ENCODE data around the gene GSTP1.

The GSTP1 gene

GRCh38 chr11:67539550-67539949 is 44.1 kb upstream of the GSTP1 start:
- no peak for DNase-seq (ENCODE audit: extremely low read depth, insufficient read length)
- no peak for TF ChIP-seq CTCF (IDR thresholded peaks at IDR 0.05; ENCODE audit: insufficient read depth, low read length, poor library complexity, severe bottlenecking)
- Histone ChIP-seq H3K27me3 (replicated peaks; ENCODE audit: control insufficient read depth, insufficient read depth, low read length) (no peaks in the 10 kb centered on the region), H3K36me3 (ENCODE audit: control insufficient read depth, insufficient read depth, low read length) (no peaks in the 10 kb centered on the region), H3K4me3 (replicated peaks; ENCODE audit: low read depth, low read length) (no peak overlapping the region)

- no peaks in the 10 kb centered on the region for H3K27me3 ChIP-seq (replicated peaks; ENCODE audit: control insufficient read depth, insufficient read depth, low read length)
- no peaks in the 10 kb centered on the region for H3K36me3 ChIP-seq (ENCODE audit: control insufficient read depth, insufficient read depth, low read length)
- no peak overlapping the region for H3K4me3 ChIP-seq (replicated peaks; ENCODE audit: low read depth, low read length)
- TF ChIP-seq CTCF (IDR thresholded peaks at IDR 0.05; ENCODE audit: insufficient read depth, low read length, poor library complexity, severe bottlenecking) = no peak
- DNase-seq (ENCODE audit: extremely low read depth, insufficient read length) = no peak
These were observed 42.4 kb upstream of the GSTP1 start for GRCh38 chr11:67541198-67541597.

- Histone ChIP-seq H3K4me3 (replicated peaks; ENCODE audit: low read depth, low read length) (no peak overlapping the region), H3K27me3 (replicated peaks; ENCODE audit: control insufficient read depth, insufficient read depth, low read length) (peaks cover 1% of the 10 kb centered on the region; the same call in 1 of the 2 replicates), H3K36me3 (ENCODE audit: control insufficient read depth, insufficient read depth, low read length) (no peaks in the 10 kb centered on the region)
- DNase-seq (ENCODE audit: extremely low read depth, insufficient read length) = no peak
- no peak for TF ChIP-seq CTCF (IDR thresholded peaks at IDR 0.05; ENCODE audit: insufficient read depth, low read length, poor library complexity, severe bottlenecking)
These were observed 41.4 kb upstream of the GSTP1 start for GRCh38 chr11:67542169-67542568.

GRCh38 chr11:67542971-67543370 is 40.6 kb upstream of the GSTP1 start:
- Histone ChIP-seq H3K4me3 (replicated peaks; ENCODE audit: low read depth, low read length) (no peak overlapping the region), H3K27me3 (replicated peaks; ENCODE audit: control insufficient read depth, insufficient read depth, low read length) (peaks cover 1% of the 10 kb centered on the region; the same call in 1 of the 2 replicates), H3K36me3 (ENCODE audit: control insufficient read depth, insufficient read depth, low read length) (no peaks in the 10 kb centered on the region)
- no peak for TF ChIP-seq CTCF (IDR thresholded peaks at IDR 0.05; ENCODE audit: insufficient read depth, low read length, poor library complexity, severe bottlenecking)
- no peak for DNase-seq (ENCODE audit: extremely low read depth, insufficient read length)

- no peak for TF ChIP-seq CTCF (IDR thresholded peaks at IDR 0.05; ENCODE audit: insufficient read depth, low read length, poor library complexity, severe bottlenecking)
- peaks cover 1% of the 10 kb centered on the region; the same call in 1 of the 2 replicates for H3K27me3 ChIP-seq (replicated peaks; ENCODE audit: control insufficient read depth, insufficient read depth, low read length)
- DNase-seq (ENCODE audit: extremely low read depth, insufficient read length) = no peak
- no peaks in the 10 kb centered on the region for H3K36me3 ChIP-seq (ENCODE audit: control insufficient read depth, insufficient read depth, low read length)
- H3K4me3 ChIP-seq (replicated peaks; ENCODE audit: low read depth, low read length) = no peak overlapping the region
These were observed 40.0 kb upstream of the GSTP1 start for GRCh38 chr11:67543585-67543984.

GRCh38 chr11:67544616-67545242 is 38.9 kb upstream of the GSTP1 start:
- no peak for TF ChIP-seq CTCF (IDR thresholded peaks at IDR 0.05; ENCODE audit: insufficient read depth, low read length, poor library complexity, severe bottlenecking)
- Histone ChIP-seq H3K36me3 (ENCODE audit: control insufficient read depth, insufficient read depth, low read length) (no peaks in the 10 kb centered on the region), H3K27me3 (replicated peaks; ENCODE audit: control insufficient read depth, insufficient read depth, low read length) (peaks cover 1% of the 10 kb centered on the region; the same call in 1 of the 2 replicates), H3K4me3 (replicated peaks; ENCODE audit: low read depth, low read length) (no peak overlapping the region)
- no peak for DNase-seq (ENCODE audit: extremely low read depth, insufficient read length)

All from GM06990 (cell line).